HUDEP-2 (cell line): ENCODE measurements around the gene RTCA.

ENCODE experiments used
- DNase-seq, 76 experiments: peaks; one replicate each; lab custom pipeline; 2025; ENCODE audit not compliant: unreplicated experiment in 76 of 76; lab: John Stamatoyannopoulos, UW

RTCA gene

DNA sequence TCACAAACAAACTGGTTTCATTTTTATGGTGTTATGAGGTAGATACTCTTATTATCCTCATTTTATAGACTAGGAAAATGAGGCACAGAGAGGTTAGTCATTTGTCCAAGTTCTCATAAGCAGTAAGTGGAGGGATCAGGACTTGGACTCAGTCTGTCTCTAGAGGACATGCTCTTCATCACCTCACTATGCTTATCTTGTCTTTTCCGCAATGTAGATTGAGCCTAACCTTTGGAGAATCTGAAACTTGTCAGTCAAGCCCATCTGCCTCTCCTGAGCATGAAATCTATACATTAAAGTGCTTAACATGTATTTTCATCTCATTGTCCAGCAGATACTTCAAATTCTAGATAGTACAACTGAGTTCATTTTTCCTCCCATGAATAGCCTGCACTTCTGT is 74.5 kb downstream of the RTCA start:
- DNase-seq, result no peak

DNA sequence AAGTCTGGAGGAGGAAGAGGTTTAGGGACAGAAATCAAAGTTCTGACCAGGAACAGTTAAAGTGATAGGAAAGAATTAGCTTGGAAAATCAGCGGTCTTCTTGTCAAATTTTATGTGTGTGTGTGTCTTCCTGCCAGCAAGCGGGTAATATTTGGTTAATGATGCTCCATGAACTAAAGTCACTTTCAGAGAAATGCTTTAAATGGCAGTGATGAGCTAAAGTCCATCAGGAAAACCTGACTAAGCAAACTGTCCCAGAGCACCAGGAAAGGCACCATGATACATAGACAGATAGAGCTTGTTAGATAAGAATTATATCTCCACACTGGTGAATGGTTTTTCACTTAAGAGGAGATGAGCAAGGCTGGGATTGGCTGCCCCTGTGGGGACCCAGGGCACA is 76.3 kb downstream of the RTCA start:
- peak in 1 of 76 experiments; percentile 15 for DNase-seq
